GM18861 (cell line): ENCODE results near the gene ETV6.

Source experiments
- ATAC-seq: cut with Tn5 transposase; IDR thresholded peaks from one replicate; pipeline ENCODE4 v1.9.1; 2021; ENCODE audit not compliant: unreplicated experiment

ETV6 gene

GRCh38 chr12:11795192-11795912 lies 145.9 kb downstream of the ETV6 start:
- ATAC-seq, result no peak

GRCh38 chr12:11795913-11796459 lies 146.5 kb downstream of the ETV6 start:
- ATAC-seq, result no peak

- ATAC-seq, result no peak
Measured at GRCh38 chr12:11797317-11797913, 147.9 kb downstream of the ETV6 start.

GRCh38 chr12:11798006-11798708 lies 148.7 kb downstream of the ETV6 start:
- no peak for ATAC-seq

GRCh38 chr12:11798856-11799501 lies 149.5 kb downstream of the ETV6 start:
- no peak for ATAC-seq

GRCh38 chr12:11799502-11799873 lies 150.0 kb downstream of the ETV6 start:
- ATAC-seq, result no peak

- no peak for ATAC-seq
Measured at GRCh38 chr12:11801643-11802042, 152.2 kb downstream of the ETV6 start.

- ATAC-seq, result no peak
Measured at GRCh38 chr12:11804130-11804529, 154.7 kb downstream of the ETV6 start.

GRCh38 chr12:11805043-11805442 lies 155.6 kb downstream of the ETV6 start:
- ATAC-seq, result no peak

GRCh38 chr12:11805680-11806079 lies 156.2 kb downstream of the ETV6 start:
- no peak for ATAC-seq

GRCh38 chr12:11807458-11807857 lies 158.0 kb downstream of the ETV6 start:
- ATAC-seq, result no peak

GRCh38 chr12:11808931-11809330 lies 159.5 kb downstream of the ETV6 start:
- ATAC-seq, result no peak

- no peak for ATAC-seq
Measured at GRCh38 chr12:11810206-11810545, 160.7 kb downstream of the ETV6 start.

- no peak for ATAC-seq
Measured at GRCh38 chr12:11811008-11811407, 161.5 kb downstream of the ETV6 start.

- ATAC-seq, result no peak
Measured at GRCh38 chr12:11812241-11812585, 162.7 kb downstream of the ETV6 start.

- peak; percentile 54 for ATAC-seq
Measured at GRCh38 chr12:11812586-11813437, 163.3 kb downstream of the ETV6 start.

GRCh38 chr12:11813438-11813813 lies 164.0 kb downstream of the ETV6 start:
- ATAC-seq, result peak; percentile 5

- no peak for ATAC-seq
Measured at GRCh38 chr12:11814374-11814773, 164.9 kb downstream of the ETV6 start.

- no peak for ATAC-seq
Measured at GRCh38 chr12:11815397-11815796, 165.9 kb downstream of the ETV6 start.

GRCh38 chr12:11819643-11820042 lies 170.2 kb downstream of the ETV6 start:
- ATAC-seq, result no peak

GRCh38 chr12:11820476-11820875 lies 171.0 kb downstream of the ETV6 start:
- ATAC-seq, result no peak
